SU-DHL-6 (cell line): ENCODE results near the gene CNGA3.

Experiments used
- EZH2phosphoT487 ChIP-seq: fragments of 200-600 bp; sonication (generic), shearing (Covaris generic); conservative IDR thresholded peaks from 2 replicates; pipeline ENCODE4 v1.6.1; 2018; ENCODE audit warnings: mild to moderate bottlenecking, antibody characterized with exemption, low read length, moderate library complexity, mixed read lengths
- TF ChIP-seq, protein P1 (sequence below): fragments of 200-600 bp; sonication (generic); IDR thresholded peaks from one replicate; pipeline ENCODE4 v1.5.1; 2017; ENCODE audit warnings: antibody characterized with exemption, mild to moderate bottlenecking, low read length, moderate library complexity; ENCODE audit not compliant: insufficient read depth, poor library complexity, severe bottlenecking

- TF ChIP-seq, protein P1, sequence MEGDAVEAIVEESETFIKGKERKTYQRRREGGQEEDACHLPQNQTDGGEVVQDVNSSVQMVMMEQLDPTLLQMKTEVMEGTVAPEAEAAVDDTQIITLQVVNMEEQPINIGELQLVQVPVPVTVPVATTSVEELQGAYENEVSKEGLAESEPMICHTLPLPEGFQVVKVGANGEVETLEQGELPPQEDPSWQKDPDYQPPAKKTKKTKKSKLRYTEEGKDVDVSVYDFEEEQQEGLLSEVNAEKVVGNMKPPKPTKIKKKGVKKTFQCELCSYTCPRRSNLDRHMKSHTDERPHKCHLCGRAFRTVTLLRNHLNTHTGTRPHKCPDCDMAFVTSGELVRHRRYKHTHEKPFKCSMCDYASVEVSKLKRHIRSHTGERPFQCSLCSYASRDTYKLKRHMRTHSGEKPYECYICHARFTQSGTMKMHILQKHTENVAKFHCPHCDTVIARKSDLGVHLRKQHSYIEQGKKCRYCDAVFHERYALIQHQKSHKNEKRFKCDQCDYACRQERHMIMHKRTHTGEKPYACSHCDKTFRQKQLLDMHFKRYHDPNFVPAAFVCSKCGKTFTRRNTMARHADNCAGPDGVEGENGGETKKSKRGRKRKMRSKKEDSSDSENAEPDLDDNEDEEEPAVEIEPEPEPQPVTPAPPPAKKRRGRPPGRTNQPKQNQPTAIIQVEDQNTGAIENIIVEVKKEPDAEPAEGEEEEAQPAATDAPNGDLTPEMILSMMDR = no peak
- no peak for TF ChIP-seq EZH2phosphoT487
Measured at GRCh38 chr2:98393354-98393753, 47.1 kb downstream of the CNGA3 start.
